ENCODE results near the gene LYRM1.
"Not testable (repeated sequence)": the region's sequence is repeated elsewhere in the genome, so short reads cannot be mapped to it uniquely, and the experiment has no call there.

Gene LYRM1

GRCh38 chr16:20903899-20904506, 3.4 kb downstream of the LYRM1 start:
- no peak for DNase-seq

DNA sequence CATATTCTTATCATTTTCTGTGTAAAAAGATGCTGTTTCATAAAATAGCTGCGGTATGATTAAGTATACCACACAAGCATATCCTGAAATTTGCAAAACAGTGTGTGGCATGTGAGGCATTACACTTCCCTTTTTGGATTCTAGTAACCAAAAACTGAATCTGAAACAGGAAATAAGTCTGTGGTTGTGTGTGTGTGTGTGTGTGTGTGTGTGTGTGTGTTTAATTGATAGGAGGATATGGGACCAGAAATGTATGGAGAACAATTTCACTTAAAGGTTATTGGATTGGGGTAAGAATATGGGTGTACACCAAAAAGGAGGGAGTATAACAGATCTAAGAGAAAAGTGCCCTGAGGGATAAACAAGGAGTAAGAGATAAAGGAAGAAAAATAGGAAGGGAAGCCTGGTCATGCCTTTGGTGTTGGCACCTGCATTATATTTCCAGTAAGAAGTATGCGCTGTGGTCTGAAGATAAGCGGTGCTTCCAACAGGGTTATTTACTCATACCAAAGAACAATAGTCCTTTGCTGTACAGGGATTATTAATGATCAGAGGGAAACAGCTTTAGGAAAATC, 4.0 kb downstream of the LYRM1 start:
- peak; percentile 21 for DNase-seq

GRCh38 chr16:20905576-20905975, 5.0 kb downstream of the LYRM1 start:
- DNase-seq = no peak

DNA sequence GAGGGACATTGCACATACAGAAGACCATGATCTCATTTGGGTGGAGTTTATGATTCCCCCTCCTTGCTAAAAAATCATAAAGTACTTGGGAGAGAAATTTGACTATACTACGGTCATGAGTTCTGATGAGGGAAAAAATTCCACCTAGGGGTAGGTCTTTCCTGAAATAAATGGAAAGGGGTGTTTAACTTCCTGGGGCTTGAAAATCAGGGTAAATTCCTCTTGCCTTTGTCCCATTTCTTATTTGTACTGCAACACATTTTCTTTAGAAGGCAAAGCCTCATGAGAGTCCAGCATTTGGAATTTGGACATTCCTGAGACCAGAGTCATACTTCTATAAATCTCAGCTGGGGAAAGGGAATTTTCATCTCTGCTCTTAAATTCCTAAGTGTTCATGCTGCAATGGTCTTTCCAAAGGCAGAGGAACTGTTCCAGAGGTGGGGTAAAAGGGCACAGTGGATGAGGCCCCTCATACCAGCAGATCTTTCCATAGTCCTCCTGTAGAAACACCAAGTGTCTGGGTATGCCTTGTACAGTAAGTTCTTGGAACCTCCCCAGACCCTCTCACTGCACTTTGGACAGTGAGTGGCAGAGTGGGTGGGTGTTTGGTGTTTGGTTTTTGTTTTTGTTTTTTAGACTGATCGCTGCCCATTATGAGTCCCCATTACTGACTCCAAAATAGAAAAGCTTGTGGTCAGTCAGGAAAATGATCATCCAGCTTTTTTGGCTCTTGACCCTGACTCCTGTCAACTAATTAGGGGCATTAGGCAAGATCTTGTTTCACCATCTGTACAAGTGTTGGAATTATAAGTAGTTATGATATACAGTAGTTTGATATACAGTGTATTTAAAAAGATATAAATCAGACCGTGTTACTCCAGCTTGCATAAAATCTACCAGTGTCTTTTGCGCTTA, 6.0 kb downstream of the LYRM1 start:
- DNase-seq = no peak

DNA sequence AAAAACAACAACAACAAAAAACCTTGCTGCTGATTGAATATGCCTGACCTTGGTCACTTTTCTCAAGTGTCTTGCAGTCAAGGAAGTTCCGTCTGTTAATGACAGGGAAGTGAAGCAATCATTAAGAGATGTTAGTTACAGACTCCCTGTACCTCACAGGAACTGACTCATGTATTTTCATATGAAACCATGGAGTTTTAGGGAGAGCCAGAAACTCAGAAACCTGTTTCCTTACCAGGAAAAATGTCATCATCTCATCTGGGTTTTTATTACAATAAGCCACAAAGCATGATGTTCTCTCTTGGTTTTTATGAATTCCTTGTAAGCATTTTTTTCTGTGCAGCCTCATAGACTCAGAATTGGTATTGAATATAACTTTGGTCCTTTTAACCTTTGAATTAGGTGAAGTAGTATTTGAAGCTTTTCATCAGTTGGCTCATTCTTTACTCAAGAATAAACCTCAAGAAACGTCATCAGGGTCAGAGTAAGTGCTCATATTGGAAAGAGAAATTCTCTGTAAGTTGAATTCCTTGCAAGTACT, 10.3 kb downstream of the LYRM1 start:
- DNase-seq = no peak

GRCh38 chr16:20911361-20911760, 10.8 kb downstream of the LYRM1 start:
- no peak for DNase-seq

- DNase-seq = no peak
These were observed 15.7 kb downstream of the LYRM1 start for GRCh38 chr16:20916289-20916688.

GRCh38 chr16:20916942-20917341, 16.4 kb downstream of the LYRM1 start:
- no peak for DNase-seq

DNA sequence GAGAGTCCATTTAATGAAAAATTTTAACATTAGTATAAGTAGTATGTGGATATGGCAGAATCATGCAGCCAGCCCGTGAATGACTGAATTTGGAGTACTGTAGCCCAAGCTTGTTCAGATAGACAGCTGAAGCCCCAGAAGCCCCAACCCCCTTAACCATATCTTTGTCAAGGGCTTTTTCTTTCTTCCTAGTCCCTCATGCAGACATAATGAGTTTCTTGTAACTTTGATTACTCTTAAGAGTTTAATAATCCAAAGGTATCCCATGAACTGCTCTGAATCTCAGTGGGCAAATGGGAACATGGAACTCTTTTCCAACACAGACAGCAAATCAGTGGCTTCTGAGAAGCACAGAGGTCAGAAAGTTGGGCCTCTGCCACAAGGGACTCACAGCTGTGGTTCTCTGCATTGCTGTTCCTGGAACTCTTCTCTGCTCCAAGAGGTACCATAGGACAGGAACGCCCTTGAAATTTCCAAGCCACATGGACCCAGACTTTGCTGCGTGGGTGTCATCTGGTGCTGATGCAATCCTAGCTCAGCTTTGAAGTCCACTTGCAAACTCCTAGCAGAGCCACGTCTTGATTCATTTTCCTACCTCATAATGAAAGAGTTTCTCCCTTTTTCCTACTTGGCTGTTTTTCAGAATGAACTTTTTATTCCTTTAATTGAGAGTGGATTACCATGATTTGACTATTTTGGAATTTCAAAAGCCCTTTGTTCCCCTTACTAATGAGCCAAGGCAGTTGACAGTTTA, 18.1 kb downstream of the LYRM1 start:
- DNase-seq = no peak

GRCh38 chr16:20920091-20920490, 19.5 kb downstream of the LYRM1 start:
- DNase-seq = no peak

DNA sequence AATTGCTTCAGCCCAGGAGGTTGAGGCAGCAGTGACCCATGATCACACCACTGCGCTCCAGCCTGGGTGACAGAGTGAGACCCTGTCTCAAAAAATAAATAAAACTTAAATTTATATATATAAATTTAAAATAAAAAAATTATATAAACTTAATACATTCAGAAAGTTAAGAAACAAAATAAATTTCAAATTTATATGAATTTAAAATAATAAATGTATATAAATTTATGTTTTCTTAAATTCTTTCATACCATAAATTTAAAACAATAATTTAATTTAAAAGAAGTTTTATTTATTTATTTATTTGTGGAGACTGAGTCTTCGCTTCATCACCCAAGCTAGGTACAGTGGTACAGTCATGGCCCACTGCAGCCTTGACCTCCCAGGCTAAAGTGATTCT, 20.2 kb downstream of the LYRM1 start:
- no peak for DNase-seq

GRCh38 chr16:20923876-20924275, 23.3 kb downstream of the LYRM1 start:
- DNase-seq = no peak

DNA sequence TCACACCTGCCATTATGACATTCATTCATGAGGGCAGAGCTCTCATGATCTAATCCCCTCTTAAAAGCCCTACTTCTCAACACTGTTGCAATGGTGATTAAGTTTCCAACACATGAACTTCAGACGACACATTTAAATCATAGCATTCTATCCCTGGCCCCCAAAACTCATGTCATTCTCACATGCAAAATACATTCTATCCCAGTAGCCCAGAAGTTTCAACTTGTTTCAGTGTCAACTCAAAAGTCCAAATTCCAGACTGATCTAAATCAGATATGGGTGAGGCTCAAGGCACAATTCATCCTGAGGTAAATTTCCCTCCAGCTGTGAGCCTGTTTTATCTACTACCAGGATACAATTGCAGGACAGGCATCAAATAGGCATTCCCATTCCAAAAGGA, 25.2 kb downstream of the LYRM1 start:
- no peak for DNase-seq

DNA sequence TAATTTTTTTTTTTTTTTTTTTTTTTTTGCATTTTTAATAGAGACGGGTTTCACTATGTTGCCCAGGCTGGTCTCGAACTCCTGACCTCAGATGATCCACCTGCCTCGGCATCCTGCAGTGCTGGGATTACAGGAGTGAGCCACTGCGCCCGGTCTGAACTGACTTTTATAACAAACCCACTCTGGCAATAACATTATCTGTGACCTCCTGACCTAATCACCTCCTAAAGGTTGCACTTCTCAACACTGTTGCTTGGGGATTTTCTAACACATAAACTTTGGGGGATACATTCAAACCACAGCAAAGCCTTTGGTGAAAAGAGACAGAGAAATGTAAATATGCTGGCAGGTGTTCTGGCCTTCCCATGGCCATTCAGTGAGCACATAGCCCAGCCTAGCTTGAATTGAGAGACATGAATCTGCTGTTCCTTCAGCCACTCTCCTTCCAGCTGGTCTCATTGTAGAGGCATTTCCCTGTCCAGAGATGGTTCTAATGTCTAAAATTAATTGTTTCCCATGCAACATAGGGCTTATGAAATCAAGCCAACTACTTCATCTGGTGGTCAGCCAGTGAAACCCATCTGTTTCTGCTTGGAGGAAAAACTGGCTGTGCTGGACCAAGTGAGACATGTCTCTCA, 28.3 kb downstream of the LYRM1 start:
- no peak for DNase-seq

DNA sequence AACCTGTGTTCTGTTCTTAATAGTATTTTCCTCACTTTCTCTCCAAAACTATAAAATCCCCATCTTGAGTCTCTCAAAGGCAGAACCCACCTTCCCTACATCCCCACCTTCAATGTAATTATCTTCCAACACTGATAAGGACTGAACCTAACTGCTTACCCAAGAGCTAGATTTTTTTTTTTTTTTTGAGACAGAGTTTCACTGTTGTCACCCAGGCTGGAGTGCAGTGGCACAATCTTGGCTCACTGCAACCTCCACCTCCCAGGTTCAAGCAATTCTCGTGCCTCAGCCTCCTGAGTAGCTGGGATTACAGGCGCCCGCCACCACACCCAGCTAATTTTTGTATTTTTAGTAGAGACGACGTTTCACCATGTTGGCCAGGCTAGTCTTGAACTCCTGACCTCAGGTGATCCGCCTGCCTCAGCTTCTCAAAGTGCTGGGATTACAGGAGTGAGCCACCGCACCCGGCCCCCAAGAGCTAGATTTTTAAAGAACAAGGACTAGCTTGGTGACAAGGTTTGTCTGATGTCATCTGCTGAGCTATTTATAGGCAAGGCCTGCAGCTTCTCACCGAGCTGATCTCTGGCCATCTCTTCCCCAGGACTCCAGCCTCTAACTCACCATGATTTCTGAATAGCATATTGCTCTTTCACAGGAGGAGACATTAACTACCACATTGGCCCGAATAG, 29.2 kb downstream of the LYRM1 start:
- DNase-seq = not testable (repeated sequence)

DNA sequence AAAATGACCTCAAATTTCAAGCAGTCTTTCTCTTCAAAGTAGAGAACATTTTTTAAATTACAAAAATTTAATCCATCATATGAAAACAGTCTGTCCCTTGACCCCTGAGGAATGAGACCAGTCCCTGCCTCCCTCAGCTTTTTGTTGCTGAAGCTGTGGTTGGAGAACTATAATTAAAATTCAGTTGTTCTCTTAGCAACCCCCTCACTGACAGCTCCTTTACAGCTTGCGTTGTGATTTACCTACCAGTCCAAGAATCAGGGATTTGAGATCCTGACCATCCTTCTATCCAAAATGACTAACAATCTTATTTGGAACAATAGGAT, 29.8 kb downstream of the LYRM1 start:
- DNase-seq = no peak

DNA sequence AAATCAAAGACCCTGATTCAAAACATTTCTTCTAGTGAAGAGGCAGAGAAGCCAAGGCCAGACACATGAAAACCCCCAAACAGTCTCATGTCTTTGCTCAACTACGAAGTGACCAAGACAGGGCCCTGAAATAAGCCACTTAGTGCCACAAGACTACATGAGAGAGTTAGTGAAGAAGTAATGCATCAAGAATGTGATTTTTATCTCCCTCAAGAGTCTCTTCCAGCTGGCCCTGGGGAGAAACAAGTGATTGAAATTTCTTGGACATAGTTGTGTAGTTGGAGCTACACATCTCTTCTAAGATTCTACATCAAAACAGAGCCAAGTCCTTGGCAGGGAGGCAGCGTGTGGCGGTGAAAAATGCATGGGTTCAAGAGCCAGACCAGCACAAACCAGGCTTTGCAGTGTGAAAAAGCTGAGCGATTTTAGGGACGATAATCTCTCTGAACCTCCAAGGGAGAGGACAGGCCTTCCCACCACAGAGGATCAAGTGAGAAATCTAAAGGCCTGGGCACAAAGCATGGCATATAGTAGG, 30.6 kb downstream of the LYRM1 start:
- no peak for DNase-seq

DNA sequence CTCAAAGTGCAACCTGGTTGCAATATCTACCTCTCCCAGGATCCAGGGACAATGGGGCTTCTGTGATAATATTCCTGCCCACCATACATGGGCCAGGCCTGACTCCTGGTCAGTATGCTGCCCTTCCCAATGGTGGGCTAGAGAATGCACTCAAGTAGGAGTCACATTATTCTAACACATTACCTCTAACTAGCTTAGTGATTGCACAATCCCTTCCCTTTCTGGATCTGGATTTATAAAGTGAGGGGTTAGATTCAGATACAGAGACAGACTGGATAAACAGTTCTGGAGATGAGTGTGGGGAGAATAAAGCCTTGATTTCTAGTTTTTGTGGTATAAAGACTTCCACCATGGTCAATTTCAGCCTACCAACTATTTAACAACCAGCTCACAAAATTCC, 33.0 kb downstream of the LYRM1 start:
- no peak for DNase-seq

GRCh38 chr16:20937736-20938135, 37.2 kb downstream of the LYRM1 start:
- no peak for DNase-seq

- DNase-seq = peak; percentile 6
These were observed 37.9 kb downstream of the LYRM1 start for GRCh38 chr16:20938426-20938825.

DNA sequence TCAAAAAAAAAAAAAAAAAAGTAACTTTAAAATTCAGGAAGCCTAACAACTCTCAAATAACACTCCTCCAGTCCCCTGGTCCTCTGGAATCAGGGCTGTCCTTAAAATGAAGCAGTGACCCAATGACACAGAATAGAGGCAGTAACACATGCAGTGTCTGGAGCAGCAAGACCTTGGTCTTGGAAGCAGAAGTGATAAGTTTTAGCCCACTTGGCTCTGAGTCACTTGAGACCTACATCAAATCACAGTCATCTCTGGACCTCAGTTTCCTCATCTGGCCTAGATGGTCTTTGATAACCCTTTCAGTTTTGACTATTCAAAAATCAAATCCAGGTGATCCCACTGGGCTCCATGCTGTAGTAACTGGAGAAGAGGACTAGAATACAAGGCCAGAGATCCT, 39.0 kb downstream of the LYRM1 start:
- no peak for DNase-seq
